ENCODE data around the gene ANO2.
"Not testable (repeated sequence)": the region's sequence is repeated elsewhere in the genome, so short reads cannot be mapped to it uniquely, and the experiment has no call there.

The ANO2 gene

DNA sequence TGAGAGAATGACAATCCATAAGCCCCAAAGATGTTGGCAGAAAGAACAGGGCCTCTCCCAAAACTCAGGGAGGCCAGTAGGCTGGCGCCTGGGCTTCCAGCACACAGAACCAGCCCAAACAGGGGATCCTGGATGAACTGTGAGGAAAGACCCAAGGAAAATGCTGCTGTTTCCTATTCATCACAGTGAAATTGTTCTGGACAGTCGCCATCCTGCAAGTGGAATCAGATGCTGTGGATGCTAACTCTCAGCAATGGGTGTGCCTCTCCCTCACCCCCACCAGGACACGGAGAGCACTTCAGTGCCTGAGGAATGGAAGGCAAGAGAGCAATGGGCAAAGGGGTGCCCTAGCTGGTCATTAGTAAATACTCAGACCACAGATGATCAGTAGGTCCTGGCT is 80.8 kb downstream of the ANO2 start:
- no peak overlapping the region for H3K4me3 ChIP-seq (ENCODE audit: low read length)
- TF ChIP-seq, protein P1, sequence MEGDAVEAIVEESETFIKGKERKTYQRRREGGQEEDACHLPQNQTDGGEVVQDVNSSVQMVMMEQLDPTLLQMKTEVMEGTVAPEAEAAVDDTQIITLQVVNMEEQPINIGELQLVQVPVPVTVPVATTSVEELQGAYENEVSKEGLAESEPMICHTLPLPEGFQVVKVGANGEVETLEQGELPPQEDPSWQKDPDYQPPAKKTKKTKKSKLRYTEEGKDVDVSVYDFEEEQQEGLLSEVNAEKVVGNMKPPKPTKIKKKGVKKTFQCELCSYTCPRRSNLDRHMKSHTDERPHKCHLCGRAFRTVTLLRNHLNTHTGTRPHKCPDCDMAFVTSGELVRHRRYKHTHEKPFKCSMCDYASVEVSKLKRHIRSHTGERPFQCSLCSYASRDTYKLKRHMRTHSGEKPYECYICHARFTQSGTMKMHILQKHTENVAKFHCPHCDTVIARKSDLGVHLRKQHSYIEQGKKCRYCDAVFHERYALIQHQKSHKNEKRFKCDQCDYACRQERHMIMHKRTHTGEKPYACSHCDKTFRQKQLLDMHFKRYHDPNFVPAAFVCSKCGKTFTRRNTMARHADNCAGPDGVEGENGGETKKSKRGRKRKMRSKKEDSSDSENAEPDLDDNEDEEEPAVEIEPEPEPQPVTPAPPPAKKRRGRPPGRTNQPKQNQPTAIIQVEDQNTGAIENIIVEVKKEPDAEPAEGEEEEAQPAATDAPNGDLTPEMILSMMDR (conservative IDR thresholded peaks at IDR 0.05; ENCODE audit: low read depth, low read length): no peak
- no peak for DNase-seq (ENCODE audit: low read depth)

DNA sequence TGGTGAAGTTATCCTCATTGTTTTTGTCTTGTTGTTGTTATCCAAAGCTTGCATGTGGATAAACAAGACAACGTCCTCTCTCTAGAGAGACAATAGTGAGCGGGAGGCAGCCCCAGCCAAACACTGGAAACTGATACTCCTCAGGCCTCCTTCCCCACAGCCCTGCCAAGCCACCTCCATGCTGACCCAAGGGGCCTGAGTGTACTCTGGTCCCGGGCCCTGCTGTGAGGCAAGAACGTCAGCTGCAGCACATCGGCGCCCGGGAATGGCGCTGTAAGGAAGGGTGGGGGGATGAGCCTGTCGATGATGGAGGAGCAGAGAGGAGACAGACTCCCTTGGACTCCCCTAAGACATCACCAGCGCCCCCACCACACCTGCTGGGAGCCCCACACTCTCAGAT is 83.6 kb downstream of the ANO2 start:
- DNase-seq (ENCODE audit: low read depth): no peak
- H3K4me3 ChIP-seq (ENCODE audit: low read length): no peak overlapping the region
- TF ChIP-seq, protein P1 (conservative IDR thresholded peaks at IDR 0.05; ENCODE audit: low read depth, low read length): no peak

DNA sequence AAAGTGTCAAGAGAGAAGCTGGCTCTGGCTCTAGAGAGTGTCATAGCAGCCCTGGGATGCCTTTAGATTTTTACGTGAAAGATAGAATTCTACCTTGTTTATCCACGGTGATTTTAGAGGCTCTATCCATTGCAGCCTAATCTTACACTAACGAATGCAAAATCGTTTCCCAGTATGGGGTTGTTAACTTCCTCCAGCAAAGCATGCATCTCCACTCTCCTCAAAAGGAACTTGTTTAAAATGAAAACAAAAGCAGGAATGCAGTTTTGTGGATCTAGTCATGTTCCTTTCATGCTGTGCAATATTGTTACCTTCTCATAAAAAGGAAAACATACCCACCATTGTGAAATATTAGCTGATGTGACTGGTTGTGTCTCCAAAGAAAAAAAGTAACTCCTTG is 88.4 kb downstream of the ANO2 start:
- no peak overlapping the region for H3K4me3 ChIP-seq (ENCODE audit: low read length)
- no peak for DNase-seq (ENCODE audit: low read depth)
- TF ChIP-seq, protein P1 (conservative IDR thresholded peaks at IDR 0.05; ENCODE audit: low read depth, low read length): no peak

DNA sequence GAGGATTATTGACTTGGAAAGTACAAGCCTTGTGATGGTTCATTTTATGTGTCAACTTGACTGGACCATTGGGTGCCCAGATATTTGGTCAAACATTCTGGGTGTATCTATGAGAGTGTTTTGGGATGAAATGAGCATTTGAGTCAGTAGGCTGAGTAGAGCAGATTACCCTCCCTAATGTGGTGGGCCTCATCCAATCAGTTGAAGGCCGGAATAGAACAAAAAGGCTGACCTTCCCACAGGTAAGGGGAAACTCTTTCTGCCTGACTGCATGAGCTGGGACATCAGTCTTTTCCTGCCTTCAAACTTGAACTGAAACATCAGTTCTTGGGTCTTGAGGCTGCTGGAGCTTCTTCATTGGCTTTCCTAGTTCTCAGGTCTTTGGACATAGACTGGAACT is 98.1 kb downstream of the ANO2 start:
- H3K4me3 ChIP-seq (ENCODE audit: low read length): no peak overlapping the region
- DNase-seq (ENCODE audit: low read depth): no peak
- TF ChIP-seq, protein P1 (conservative IDR thresholded peaks at IDR 0.05; ENCODE audit: low read depth, low read length): no peak

DNA sequence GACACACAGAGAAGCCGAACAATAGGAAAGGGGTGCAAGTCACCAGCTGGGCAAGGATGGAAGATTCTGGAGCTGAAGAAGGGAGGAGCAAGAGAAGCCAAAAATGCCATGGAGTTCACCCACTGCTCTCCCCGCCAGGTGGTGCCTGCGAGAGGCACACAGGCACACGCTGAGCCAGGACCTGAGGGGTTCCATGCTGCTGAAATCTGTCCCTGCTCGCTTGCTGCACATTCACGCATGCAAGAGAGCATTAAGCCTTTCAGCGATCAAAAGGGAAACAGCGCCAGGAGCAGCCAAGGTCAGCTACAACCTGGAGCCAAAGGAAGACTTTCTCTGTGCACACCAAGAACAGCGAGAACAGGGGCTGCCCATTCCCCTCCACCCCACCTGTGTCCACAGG is 104.1 kb downstream of the ANO2 start:
- TF ChIP-seq, protein P1 (conservative IDR thresholded peaks at IDR 0.05; ENCODE audit: low read depth, low read length): no peak
- DNase-seq (ENCODE audit: low read depth): no peak
- H3K4me3 ChIP-seq (ENCODE audit: low read length): no peak overlapping the region

DNA sequence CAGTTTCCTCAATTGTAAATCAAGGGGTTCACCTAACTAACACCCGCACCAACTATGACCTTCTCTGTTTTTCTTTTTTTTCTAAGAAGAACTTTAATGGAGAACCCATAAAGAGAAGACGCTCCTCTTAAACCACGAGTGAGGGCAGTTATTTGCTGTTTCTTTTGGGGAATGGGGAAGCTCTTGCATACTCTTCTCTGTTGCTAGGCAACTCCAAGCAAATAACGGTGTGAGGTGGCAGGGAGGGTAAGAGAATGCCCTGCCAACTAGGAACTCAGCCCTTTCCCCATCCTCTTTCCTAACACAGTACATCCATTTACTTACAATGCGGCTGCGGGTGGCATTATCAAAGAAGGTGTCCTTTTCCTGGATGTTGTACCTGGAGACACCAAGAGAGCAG is 114.9 kb downstream of the ANO2 start:
- no peak for DNase-seq (ENCODE audit: low read depth)
- no peak overlapping the region for H3K4me3 ChIP-seq (ENCODE audit: low read length)
- TF ChIP-seq, protein P1 (conservative IDR thresholded peaks at IDR 0.05; ENCODE audit: low read depth, low read length): no peak

DNA sequence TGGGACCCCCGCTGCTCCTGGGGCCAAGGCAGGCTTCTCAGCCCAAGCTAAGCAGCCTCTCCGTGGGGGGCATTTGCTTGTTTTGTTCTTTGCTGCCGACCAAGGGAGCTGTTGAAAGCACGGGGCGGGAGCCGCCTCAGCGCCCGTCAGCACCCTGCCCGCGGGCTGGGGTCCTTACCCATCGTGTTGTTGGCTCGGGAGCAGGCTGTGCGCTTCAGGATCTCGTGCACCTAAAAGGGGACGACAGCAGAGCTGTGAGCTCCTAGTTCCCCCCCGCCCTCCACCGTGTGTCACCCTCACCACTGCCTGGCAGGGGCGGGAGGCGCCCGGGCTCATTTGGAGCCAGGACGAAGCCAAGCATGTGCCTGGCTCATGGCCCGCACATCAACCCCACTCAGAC is 117.5 kb downstream of the ANO2 start:
- DNase-seq (ENCODE audit: low read depth): no peak
- TF ChIP-seq, protein P1 (conservative IDR thresholded peaks at IDR 0.05; ENCODE audit: low read depth, low read length): no peak
- no peak overlapping the region for H3K4me3 ChIP-seq (ENCODE audit: low read length)

DNA sequence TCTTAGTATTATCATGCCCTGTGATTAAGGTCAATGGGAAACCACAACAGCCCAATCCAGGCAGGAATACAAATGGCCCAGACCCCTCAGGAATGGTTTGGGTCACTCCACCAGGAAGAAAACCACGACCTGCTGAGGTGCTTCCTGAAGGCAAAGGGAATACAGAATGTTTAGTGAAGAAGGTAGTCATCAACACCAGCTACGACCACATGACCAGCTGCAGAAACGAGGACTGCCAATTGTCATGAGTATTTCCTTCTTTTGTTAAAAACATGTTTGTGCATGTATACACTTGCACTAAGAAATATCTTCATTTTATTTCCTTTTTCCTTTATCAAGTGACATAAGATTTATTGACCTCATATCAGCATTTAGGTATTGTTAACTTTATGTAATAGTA is 119.3 kb downstream of the ANO2 start:
- not testable (repeated sequence) for DNase-seq (ENCODE audit: low read depth); H3K4me3 ChIP-seq (ENCODE audit: low read length)

DNA sequence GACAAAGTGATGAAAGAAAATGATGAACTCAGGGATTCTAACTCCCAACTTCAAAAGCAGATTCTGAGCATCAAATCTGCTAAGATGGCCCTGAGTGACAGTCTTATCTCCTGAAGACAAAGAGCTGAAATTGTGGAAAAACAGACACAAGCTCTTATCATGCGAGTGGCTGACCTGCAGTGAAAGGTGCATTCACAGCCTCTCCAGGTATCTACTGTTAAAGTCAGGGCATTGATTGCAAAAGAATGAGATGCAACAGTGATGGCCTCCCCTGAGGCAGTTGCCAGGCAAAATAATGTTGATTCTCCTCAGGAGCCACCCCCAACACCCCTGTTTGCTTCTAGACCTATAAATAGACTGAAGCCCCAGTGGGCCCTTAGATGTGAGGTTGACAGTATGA is 126.2 kb downstream of the ANO2 start:
- H3K4me3 ChIP-seq (ENCODE audit: low read length); DNase-seq (ENCODE audit: low read depth): not testable (repeated sequence)
